Prostate gland (tissue), 2 donors: Measurements from ENCODE around the gene ARHGDIG. TPM values are rescaled to one million over a fixed set of nuclear protein-coding genes. Genes with fewer than 3 reads are reported as not detected.

Experiments
- DNase-seq: peaks from one replicate; pipeline ENCODE4 v3.0.0-alpha.2; 2019; ENCODE audit warnings: low spot score
- H3K27ac ChIP-seq, 2 donors: fragments of 200-600 bp; sonication (generic); 2 replicates each; pipeline ENCODE4 v1.5.1; 2017 to 2019
- H3K27me3 ChIP-seq: fragments of 200-600 bp; sonication (generic); replicated peaks from 2 replicates; pipeline ENCODE4 v1.5.1; 2019; ENCODE audit not compliant: insufficient read depth
- H3K36me3 ChIP-seq, 2 donors: fragments of 200-600 bp; sonication (generic); 1 replicate in 1 of 2; 2 replicates in 1 of 2; pipeline versions ENCODE4 v1.5.1 to v1.8.1; 2017 to 2019
- H3K4me1 ChIP-seq: fragments of 200-600 bp; sonication (generic); replicated peaks from 2 replicates; pipeline ENCODE4 v1.5.1; 2019
- H3K4me3 ChIP-seq, 2 donors: fragments of 200-600 bp; sonication (generic); 2 replicates each; pipeline ENCODE4 v1.5.1; 2017 to 2019
- H3K9me3 ChIP-seq: fragments of 200-600 bp; sonication (generic); 2 replicates; pipeline ENCODE4 v1.5.1; 2017
- POLR2A ChIP-seq: fragments of 450-650 bp; IDR thresholded peaks from one replicate; pipeline ENCODE4 v1.6.1; 2016; ENCODE audit warnings: antibody characterized with exemption, mild to moderate bottlenecking
- POLR2AphosphoS5 ChIP-seq: sonication (generic); formaldehyde crosslinking; IDR thresholded peaks from one replicate; pipeline ENCODE4 v1.6.1; 2017; ENCODE audit warnings: antibody characterized with exemption
- WGBS: methylation state at CpG from one replicate; pipeline ENCODE4 v1.1.5; 2018; 5-methylcytosine and 5-hydroxymethylcytosine counted together
- intact Hi-C: fragments of 100-400 bp; cut with DNase I; formaldehyde crosslinking; loops from one replicate; pipeline ENCODE4 v1.14.2; 2022
- total RNA-seq, 2 donors: library from RNA; depleted of rRNA; stranded (reverse); fragments of >200 nt; gene quantifications; one replicate each; pipeline ENCODE4 v1.1.0, GENCODE V29; 2016
- TF ChIP-seq, protein P1 (sequence below), 4 experiments: fragments of 200-600 bp in 2 of 4; fragments of 450-650 bp in 2 of 4; sonication (generic) in 2 of 4; IDR thresholded peaks; 1 replicate in 3 of 4; 2 replicates in 1 of 4; pipeline ENCODE4 v1.5.1; 2016 to 2019; ENCODE audit warnings: antibody characterized with exemption in 4 of 4, mild to moderate bottlenecking in 2 of 4, moderate library complexity in 2 of 4

The ARHGDIG gene
- 1 to 10 TPM in 1 of 2 donors, under 1 TPM in 1; 0.41 to 7.0 TPM for total RNA-seq

DNA sequence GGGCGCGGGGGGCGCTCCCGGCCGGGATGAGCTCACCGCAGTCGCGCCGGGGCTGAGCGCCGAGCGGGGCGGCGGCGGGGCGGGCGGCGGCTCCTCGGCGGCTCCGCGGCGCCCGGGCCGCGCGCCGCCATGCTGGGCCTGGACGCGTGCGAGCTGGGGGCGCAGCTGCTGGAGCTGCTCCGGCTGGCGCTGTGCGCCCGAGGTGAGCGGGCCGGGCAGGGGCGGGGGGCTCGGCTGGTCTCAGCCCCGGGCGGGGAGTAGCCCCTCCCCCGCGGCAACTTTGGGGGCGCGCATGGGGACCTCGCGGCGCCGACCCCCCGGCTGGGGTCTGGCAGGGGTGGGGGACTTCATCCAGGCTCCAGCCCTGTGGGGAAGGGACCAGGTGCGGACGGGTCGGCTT lies at the start of gene ARHGDIG:
TSS of gene ARHGDIG (plus strand) at position 40 of the 400 bp plus-strand sequence. CDS start at position 130, 90 bp downstream.
- Histone ChIP-seq H3K4me3 (peak within 1 kb of the TSS in 1 of 2 donors; percentile 26), H3K27me3 (peaks cover 6% of the 10 kb centered on the region), H3K36me3 (no peaks in the 10 kb centered on the region), H3K9me3 (no peaks in the 10 kb centered on the region), H3K4me1 (peaks cover 5% of the 10 kb centered on the region), H3K27ac (no peak within 1 kb of the TSS)
- no peak for DNase-seq
- TF ChIP-seq POLR2A (no peak), POLR2AphosphoS5 (no peak)
- TF ChIP-seq, protein P1, sequence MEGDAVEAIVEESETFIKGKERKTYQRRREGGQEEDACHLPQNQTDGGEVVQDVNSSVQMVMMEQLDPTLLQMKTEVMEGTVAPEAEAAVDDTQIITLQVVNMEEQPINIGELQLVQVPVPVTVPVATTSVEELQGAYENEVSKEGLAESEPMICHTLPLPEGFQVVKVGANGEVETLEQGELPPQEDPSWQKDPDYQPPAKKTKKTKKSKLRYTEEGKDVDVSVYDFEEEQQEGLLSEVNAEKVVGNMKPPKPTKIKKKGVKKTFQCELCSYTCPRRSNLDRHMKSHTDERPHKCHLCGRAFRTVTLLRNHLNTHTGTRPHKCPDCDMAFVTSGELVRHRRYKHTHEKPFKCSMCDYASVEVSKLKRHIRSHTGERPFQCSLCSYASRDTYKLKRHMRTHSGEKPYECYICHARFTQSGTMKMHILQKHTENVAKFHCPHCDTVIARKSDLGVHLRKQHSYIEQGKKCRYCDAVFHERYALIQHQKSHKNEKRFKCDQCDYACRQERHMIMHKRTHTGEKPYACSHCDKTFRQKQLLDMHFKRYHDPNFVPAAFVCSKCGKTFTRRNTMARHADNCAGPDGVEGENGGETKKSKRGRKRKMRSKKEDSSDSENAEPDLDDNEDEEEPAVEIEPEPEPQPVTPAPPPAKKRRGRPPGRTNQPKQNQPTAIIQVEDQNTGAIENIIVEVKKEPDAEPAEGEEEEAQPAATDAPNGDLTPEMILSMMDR (IDR thresholded peaks at IDR 0.05): no peak
- WGBS: 2% methylated on average over 9 of the region's 54 CpGs
- intact Hi-C loops: no loop called here

DNA sequence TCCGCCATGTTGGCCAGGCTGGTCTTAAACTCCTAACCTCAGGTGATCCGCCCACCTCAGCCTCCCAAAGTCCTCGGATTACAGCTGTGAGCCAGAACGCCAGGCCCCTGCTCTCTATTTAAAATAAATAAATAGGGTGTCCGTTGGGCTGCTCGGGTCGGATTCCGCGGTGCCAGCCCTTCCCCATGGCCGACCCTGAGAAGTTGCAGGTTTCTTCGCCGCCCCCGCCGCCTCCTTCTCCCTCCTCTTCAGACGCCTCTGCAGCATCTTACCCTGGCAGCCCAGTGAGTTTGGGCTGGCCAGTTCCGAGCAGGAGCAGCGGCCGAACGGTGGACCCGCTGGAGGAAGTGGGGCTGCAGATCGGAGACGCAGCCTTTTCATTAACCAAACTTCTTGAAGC lies 49.4 kb upstream of the ARHGDIG start:
- peaks cover 5% of the 10 kb centered on the region for H3K4me1 ChIP-seq
- H3K27me3 ChIP-seq: no peaks in the 10 kb centered on the region
- WGBS: 87% methylated on average over 22 of the region's 22 CpGs
- no peak overlapping the region for H3K27ac ChIP-seq
- TF ChIP-seq, protein P1 (IDR thresholded peaks at IDR 0.05): no peak
- no peak for TF ChIP-seq POLR2A
- no peak for TF ChIP-seq POLR2AphosphoS5
- no peaks in the 10 kb centered on the region for H3K36me3 ChIP-seq
- DNase-seq: no peak
- intact Hi-C loops: no loop called here
- no peaks in the 10 kb centered on the region for H3K9me3 ChIP-seq
- H3K4me3 ChIP-seq: no peak overlapping the region

DNA sequence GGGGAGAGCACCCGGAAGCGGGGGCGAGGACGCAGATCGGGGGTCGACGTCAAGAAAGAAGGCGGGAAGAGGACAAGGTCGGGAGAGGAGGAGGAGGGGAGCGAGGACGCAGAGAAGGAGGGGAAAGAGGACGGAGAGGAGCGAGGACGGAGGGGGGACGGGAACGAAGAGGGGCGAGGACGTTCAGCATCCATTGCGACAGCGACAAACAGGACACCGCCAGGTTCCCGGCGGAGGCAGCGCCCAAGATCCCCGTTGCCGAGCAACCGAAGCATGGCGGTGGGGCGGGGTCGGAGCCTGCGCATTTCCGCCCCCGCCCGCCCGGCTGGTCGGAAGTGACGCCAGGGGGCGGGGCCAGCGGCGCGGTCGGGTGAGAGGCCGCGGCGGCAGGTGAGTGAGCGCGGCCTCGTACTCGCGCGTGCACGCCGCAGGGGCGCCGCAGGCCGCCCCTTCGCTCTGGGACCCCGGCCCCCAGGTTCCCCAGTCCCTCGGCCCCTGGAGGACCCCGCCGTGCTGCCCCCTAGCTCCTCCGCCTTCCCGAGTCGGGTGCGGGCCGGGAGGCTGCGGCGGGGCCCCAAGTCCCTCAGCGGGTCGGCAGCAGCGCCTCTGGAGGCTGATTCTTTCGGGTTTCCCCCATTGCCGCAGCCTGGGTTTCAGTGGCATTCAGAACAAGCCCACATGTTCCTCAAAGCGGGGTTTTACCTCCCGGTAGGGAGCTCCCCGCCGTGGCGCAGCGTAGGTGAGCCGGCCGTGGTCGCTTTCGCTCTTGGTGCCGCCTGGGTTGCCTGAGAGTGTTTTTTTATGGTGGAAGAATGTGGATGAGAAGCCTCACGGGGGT lies 45.7 kb upstream of the ARHGDIG start, which contains the start of gene FAM234A:
TSS of gene FAM234A (plus strand) at position 354 of the 838 bp plus-strand sequence. CDS start 19,593 bp downstream, outside the sequence.
- Histone ChIP-seq H3K9me3 (no peaks in the 10 kb centered on the region), H3K4me3 (peak within 1 kb of the TSS; percentile 75 to 83), H3K27ac (peak within 1 kb of the TSS; percentile 96 to 97), H3K4me1 (no peaks in the 10 kb centered on the region), H3K36me3 (no peaks in the 10 kb centered on the region), H3K27me3 (no peaks in the 10 kb centered on the region)
- TF ChIP-seq POLR2A: peak; percentile 99
- TF ChIP-seq, protein P1 (IDR thresholded peaks at IDR 0.05): peak in 3 of 4 experiments; percentile 17 to 49 (median 34)
- TF ChIP-seq POLR2AphosphoS5: peak; percentile 92
- peak; percentile 94 for DNase-seq
- intact Hi-C loops: no loop called here
- WGBS: under 1% methylated on average over 81 of the region's 85 CpGs

DNA sequence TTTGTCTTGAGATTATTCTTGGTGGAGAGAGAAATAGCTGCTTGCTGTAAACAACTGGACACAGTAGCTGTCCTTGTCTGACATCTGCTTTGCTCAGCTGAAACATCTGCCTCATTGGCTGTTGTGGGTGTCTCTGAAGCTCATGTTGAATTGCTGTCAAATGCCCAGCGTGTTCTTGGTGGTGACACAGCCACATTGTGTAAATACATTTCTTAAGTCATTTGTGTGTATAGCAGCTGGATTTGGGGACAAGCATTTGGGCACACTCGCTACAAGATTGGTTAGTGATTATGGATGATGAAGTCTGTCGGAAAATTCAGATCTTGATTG lies 40.5 kb upstream of the ARHGDIG start:
- Histone ChIP-seq H3K36me3 (no peaks in the 10 kb centered on the region), H3K4me3 (no peak overlapping the region), H3K27ac (no peak overlapping the region), H3K4me1 (no peaks in the 10 kb centered on the region), H3K9me3 (no peaks in the 10 kb centered on the region), H3K27me3 (no peaks in the 10 kb centered on the region)
- WGBS: 62% methylated on average over 3 of the region's 3 CpGs
- TF ChIP-seq POLR2AphosphoS5: no peak
- no peak for TF ChIP-seq POLR2A
- TF ChIP-seq, protein P1 (IDR thresholded peaks at IDR 0.05): no peak
- no peak for DNase-seq
- intact Hi-C loops: no loop called here

DNA sequence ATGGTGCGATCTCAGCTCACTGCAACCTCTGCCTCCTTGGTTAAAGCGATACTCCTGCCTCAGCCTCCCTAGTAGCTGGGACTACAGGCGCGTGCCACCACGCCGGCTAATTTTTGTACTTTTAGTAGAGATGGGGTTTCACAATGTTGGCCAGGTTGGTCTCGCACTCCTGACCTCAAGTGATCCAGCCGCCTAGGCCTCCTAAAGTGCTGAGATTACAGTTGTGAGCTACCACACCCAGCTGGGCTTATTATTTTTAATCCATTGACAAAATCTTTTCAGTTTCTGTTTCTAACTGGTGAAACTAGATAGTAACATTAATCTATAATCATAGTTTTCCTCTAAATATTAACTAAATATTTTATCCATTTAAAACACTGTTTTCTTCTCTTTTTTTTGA lies 39.8 kb upstream of the ARHGDIG start:
- no peaks in the 10 kb centered on the region for H3K9me3 ChIP-seq
- intact Hi-C loops: no loop called here
- no peak for DNase-seq
- H3K36me3 ChIP-seq: no peaks in the 10 kb centered on the region
- 96% methylated on average over 8 of the region's 8 CpGs for WGBS
- H3K4me3 ChIP-seq: no peak overlapping the region
- H3K27ac ChIP-seq: no peak overlapping the region
- no peaks in the 10 kb centered on the region for H3K27me3 ChIP-seq
- TF ChIP-seq POLR2A (no peak), POLR2AphosphoS5 (no peak)
- no peaks in the 10 kb centered on the region for H3K4me1 ChIP-seq
